ENCODE measurements around the gene FAM53B. TPM values are rescaled to one million over a fixed set of nuclear protein-coding genes. Genes with fewer than 3 reads are reported as not detected.

FAM53B gene
- total RNA-seq, 3 donors from 2014 or later = 17.0 to 39.7 (median 22.8) TPM

DNA sequence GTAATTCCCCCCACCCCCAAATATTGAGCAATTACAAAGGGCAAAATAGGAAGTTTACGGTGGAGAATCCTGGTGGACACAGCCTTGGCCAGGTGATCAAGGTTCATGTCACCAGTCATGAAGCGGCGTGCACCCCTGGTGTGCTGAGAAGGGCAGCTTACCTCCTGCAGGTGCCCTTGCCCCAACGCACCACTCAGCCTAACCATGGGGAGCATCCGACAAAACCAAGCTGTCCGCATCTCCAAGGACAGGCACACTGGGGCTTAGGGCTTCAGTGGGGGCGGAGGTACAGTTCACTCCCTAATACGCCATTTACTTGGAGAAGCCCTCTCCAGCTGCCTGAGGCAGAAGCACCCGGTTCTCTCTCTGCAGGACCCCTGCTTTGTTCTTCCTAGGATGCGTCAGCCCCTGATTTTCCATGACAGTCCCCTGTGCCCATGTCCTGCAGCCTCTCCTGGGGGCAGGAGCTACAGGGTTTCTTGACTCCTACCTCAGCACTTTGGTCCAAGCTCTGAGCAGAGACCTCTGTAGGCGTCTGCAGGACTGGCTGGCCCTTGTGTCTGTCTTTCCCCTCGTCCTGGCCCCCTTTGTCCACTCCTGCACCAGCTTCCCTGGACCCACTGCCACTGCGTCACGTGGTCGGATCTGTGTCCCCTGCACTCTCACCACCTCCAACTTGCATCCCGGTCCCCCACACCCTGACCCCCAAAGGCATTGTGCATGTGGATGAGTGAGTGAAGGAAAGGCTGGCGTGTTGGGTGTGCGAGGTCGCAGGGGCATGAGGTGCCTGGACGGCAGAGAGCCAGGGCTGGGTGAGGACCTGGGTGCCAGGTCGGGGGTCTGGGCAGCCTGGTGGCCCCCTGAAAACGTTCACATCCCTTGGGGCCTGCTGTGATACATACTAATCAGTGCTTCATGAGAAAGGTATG, 168.8 kb downstream of the FAM53B start:
- TF ChIP-seq POLR2AphosphoS5 (IDR thresholded peaks at IDR 0.05) (no peak), POLR2A (IDR thresholded peaks at IDR 0.05) (no peak)
- TF ChIP-seq, protein P1, sequence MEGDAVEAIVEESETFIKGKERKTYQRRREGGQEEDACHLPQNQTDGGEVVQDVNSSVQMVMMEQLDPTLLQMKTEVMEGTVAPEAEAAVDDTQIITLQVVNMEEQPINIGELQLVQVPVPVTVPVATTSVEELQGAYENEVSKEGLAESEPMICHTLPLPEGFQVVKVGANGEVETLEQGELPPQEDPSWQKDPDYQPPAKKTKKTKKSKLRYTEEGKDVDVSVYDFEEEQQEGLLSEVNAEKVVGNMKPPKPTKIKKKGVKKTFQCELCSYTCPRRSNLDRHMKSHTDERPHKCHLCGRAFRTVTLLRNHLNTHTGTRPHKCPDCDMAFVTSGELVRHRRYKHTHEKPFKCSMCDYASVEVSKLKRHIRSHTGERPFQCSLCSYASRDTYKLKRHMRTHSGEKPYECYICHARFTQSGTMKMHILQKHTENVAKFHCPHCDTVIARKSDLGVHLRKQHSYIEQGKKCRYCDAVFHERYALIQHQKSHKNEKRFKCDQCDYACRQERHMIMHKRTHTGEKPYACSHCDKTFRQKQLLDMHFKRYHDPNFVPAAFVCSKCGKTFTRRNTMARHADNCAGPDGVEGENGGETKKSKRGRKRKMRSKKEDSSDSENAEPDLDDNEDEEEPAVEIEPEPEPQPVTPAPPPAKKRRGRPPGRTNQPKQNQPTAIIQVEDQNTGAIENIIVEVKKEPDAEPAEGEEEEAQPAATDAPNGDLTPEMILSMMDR (IDR thresholded peaks at IDR 0.05) = no peak
- H3K4me1 ChIP-seq = no peaks in the 10 kb centered on the region
- no peaks in the 10 kb centered on the region for H3K27me3 ChIP-seq
- DNase-seq (ENCODE audit: low spot score in 2 of 2) = no peak
- no peaks in the 10 kb centered on the region for H3K9me3 ChIP-seq
- H3K27ac ChIP-seq = no peak overlapping the region
- H3K36me3 ChIP-seq = no peaks in the 10 kb centered on the region
- intact Hi-C loops (cut with DNase I; ENCODE audit: low total_unique reads) = no loop called here
- no peak overlapping the region for H3K4me3 ChIP-seq

GRCh38 chr10:124574456-124575070, 169.6 kb downstream of the FAM53B start:
- TF ChIP-seq, protein P1 (IDR thresholded peaks at IDR 0.05) = no peak
- TF ChIP-seq POLR2AphosphoS5 (IDR thresholded peaks at IDR 0.05) (no peak), POLR2A (IDR thresholded peaks at IDR 0.05) (no peak)

DNA sequence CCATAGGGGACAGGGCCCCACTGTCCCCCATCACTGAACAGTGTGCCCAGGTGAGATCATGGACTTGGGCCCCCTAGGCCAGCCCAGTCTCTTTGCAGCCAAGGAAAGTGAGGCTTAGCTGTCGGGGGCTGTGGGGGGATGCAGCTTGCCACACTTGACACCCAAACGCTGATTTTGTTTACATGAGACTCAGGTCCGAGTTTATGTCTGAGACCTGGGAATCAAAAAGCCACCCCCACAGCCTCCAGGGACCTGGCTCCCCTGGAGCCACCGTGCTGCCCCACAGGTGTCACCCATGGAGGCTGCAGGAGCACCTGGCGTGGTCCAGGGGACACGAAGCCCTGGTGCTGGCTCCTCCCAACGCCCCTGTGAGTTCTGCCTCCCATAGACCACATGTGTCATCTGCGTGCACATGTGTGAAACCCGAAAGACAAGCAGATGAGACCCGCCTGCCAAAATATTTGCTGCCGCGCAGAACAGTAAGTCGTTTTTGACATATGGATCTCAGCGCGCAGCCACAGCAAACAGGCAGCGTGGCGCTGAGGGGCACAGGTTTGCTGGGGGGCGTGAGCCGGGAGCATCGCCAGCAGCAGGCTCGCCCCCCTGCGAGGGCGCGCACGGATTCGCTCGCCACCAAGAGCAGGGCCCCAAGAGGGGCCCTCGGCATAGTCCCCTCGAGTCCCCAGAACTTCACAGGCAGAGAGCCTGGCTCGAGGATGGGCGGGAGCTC, 170.3 kb downstream of the FAM53B start:
- no peak for DNase-seq (ENCODE audit: low spot score in 2 of 2)
- H3K4me1 ChIP-seq = no peaks in the 10 kb centered on the region
- H3K36me3 ChIP-seq = no peaks in the 10 kb centered on the region
- H3K27ac ChIP-seq = no peak overlapping the region
- intact Hi-C loops (cut with DNase I; ENCODE audit: low total_unique reads) = no loop called here
- no peaks in the 10 kb centered on the region for H3K9me3 ChIP-seq
- H3K27me3 ChIP-seq = no peaks in the 10 kb centered on the region
- H3K4me3 ChIP-seq = no peak overlapping the region
- TF ChIP-seq POLR2AphosphoS5 (IDR thresholded peaks at IDR 0.05) (no peak), POLR2A (IDR thresholded peaks at IDR 0.05) (no peak)
- TF ChIP-seq, protein P1 (IDR thresholded peaks at IDR 0.05) = no peak

More at GRCh38 chr10:124574456-124575070, 169.6 kb downstream of the FAM53B start:
- H3K27me3 ChIP-seq = no peaks in the 10 kb centered on the region
- no peaks in the 10 kb centered on the region for H3K9me3 ChIP-seq
- H3K4me3 ChIP-seq = no peak overlapping the region
- no peaks in the 10 kb centered on the region for H3K4me1 ChIP-seq
- no peaks in the 10 kb centered on the region for H3K36me3 ChIP-seq
- intact Hi-C loops (cut with DNase I; ENCODE audit: low total_unique reads) = no loop called here
- H3K27ac ChIP-seq = no peak overlapping the region
- no peak for DNase-seq (ENCODE audit: low spot score in 2 of 2)

DNA sequence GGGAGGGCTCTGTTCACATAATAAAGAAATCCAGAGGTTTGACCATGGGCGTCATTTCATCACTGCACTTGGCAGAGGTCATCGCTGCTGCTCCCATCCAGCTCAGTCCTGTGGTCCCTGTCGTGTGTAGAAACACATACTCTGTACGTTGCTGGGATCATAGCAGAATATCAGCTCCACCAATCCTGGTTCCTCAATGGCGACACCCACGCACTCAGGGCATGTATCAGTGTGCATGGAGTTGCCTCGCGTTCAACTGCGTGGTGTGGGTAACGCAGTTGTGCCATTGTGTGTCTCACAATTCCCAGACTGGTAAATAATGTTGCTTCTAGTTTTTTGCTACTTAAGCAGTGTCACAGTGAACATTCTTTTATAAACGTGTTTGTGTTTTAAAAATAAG, 171.4 kb downstream of the FAM53B start:
- TF ChIP-seq, protein P1 (IDR thresholded peaks at IDR 0.05) = no peak
- TF ChIP-seq POLR2A (IDR thresholded peaks at IDR 0.05) (no peak), POLR2AphosphoS5 (IDR thresholded peaks at IDR 0.05) (no peak)
- no peak for DNase-seq (ENCODE audit: low spot score in 2 of 2)
- Histone ChIP-seq H3K4me1 (no peaks in the 10 kb centered on the region), H3K27me3 (no peaks in the 10 kb centered on the region), H3K4me3 (no peak overlapping the region), H3K36me3 (no peaks in the 10 kb centered on the region), H3K27ac (no peak overlapping the region), H3K9me3 (no peaks in the 10 kb centered on the region)
- intact Hi-C loops (cut with DNase I; ENCODE audit: low total_unique reads) = no loop called here

All from breast epithelium (tissue), 4 donors.